GM21723 (cell line): Measurements from ENCODE around the gene ISM1.

Experiments used
- ATAC-seq: cut with Tn5 transposase; IDR thresholded peaks from one replicate; pipeline ENCODE4 v1.9.1; 2021; ENCODE audit warnings: mild to moderate bottlenecking, moderate library complexity; ENCODE audit not compliant: unreplicated experiment

Gene ISM1

GRCh38 chr20:13340088-13340487 is 119.0 kb downstream of the ISM1 start:
- no peak for ATAC-seq

GRCh38 chr20:13341737-13342393 is 120.8 kb downstream of the ISM1 start:
- ATAC-seq = no peak

- ATAC-seq = no peak
Observed at GRCh38 chr20:13342469-13343242, 121.6 kb downstream of the ISM1 start.

- no peak for ATAC-seq
Observed at GRCh38 chr20:13344671-13345070, 123.6 kb downstream of the ISM1 start.

GRCh38 chr20:13348311-13349234 is 127.5 kb downstream of the ISM1 start:
- ATAC-seq = no peak

GRCh38 chr20:13349235-13349604 is 128.1 kb downstream of the ISM1 start:
- no peak for ATAC-seq
